HG02938 (cell line): ENCODE data around the gene SLC5A11.
"Not testable (repeated sequence)": the region's sequence is repeated elsewhere in the genome, so short reads cannot be mapped to it uniquely, and the experiment has no call there.

Experiments used
- ATAC-seq: cut with Tn5 transposase; IDR thresholded peaks from one replicate; pipeline ENCODE4 v1.9.1; 2021; ENCODE audit warnings: mild to moderate bottlenecking, moderate library complexity; ENCODE audit not compliant: unreplicated experiment

Gene SLC5A11

GRCh38 chr16:24856871-24857270 is 11.1 kb downstream of the SLC5A11 start:
- not testable (repeated sequence) for ATAC-seq

- ATAC-seq, result no peak
Observed at GRCh38 chr16:24858219-24859041, 12.7 kb downstream of the SLC5A11 start.

GRCh38 chr16:24861461-24861860 is 15.7 kb downstream of the SLC5A11 start:
- ATAC-seq, result no peak

GRCh38 chr16:24863582-24864437 is 18.0 kb downstream of the SLC5A11 start:
- no peak for ATAC-seq

- no peak for ATAC-seq
Observed at GRCh38 chr16:24869033-24869432, 23.3 kb downstream of the SLC5A11 start.

GRCh38 chr16:24871891-24872290 is 26.1 kb downstream of the SLC5A11 start:
- no peak for ATAC-seq

GRCh38 chr16:24873028-24873427 is 27.3 kb downstream of the SLC5A11 start:
- ATAC-seq, result no peak

GRCh38 chr16:24875466-24875865 is 29.7 kb downstream of the SLC5A11 start:
- ATAC-seq, result no peak

GRCh38 chr16:24876231-24876630 is 30.5 kb downstream of the SLC5A11 start:
- no peak for ATAC-seq

- ATAC-seq, result no peak
Observed at GRCh38 chr16:24879684-24880083, 33.9 kb downstream of the SLC5A11 start.

GRCh38 chr16:24883714-24884151 is 38.0 kb downstream of the SLC5A11 start:
- ATAC-seq, result no peak

GRCh38 chr16:24887472-24887871 is 41.7 kb downstream of the SLC5A11 start:
- no peak for ATAC-seq

GRCh38 chr16:24890746-24891145 is 45.0 kb downstream of the SLC5A11 start:
- ATAC-seq, result no peak

GRCh38 chr16:24896439-24896838 is 50.7 kb downstream of the SLC5A11 start:
- no peak for ATAC-seq

GRCh38 chr16:24897522-24897921 is 51.8 kb downstream of the SLC5A11 start:
- ATAC-seq, result not testable (repeated sequence)

- no peak for ATAC-seq
Observed at GRCh38 chr16:24900230-24900629, 54.5 kb downstream of the SLC5A11 start.

- no peak for ATAC-seq
Observed at GRCh38 chr16:24906199-24906808, 60.5 kb downstream of the SLC5A11 start.

- no peak for ATAC-seq
Observed at GRCh38 chr16:24906901-24907300, 61.1 kb downstream of the SLC5A11 start.

- ATAC-seq, result no peak
Observed at GRCh38 chr16:24908716-24909115, 63.0 kb downstream of the SLC5A11 start.

- ATAC-seq, result no peak
Observed at GRCh38 chr16:24909856-24910255, 64.1 kb downstream of the SLC5A11 start.

GRCh38 chr16:24915019-24915418 is 69.3 kb downstream of the SLC5A11 start:
- no peak for ATAC-seq
